IPS-20b (cell line): Measurements from ENCODE around the gene HTR3A.

ENCODE experiments used
- H3K27ac ChIP-seq: one replicate; pipeline ENCODE4 v1.5.1; 2013; ENCODE audit warnings: low read length
- H3K27me3 ChIP-seq: 2 replicates; pipeline ENCODE4 v1.6.1; 2013; ENCODE audit warnings: mild to moderate bottlenecking, low read length, inconsistent platforms; ENCODE audit not compliant: insufficient read depth
- H3K36me3 ChIP-seq: 2 replicates; pipeline ENCODE4 v1.6.1; 2013; ENCODE audit warnings: low read depth, mild to moderate bottlenecking, inconsistent platforms, low read length, moderate library complexity; ENCODE audit not compliant: insufficient read depth
- H3K4me1 ChIP-seq: 2 replicates; pipeline ENCODE4 v1.6.1; 2013; ENCODE audit warnings: mild to moderate bottlenecking, control low read depth, inconsistent platforms, low read length, moderate library complexity; ENCODE audit not compliant: insufficient read depth
- H3K4me3 ChIP-seq: 2 replicates; pipeline ENCODE4 v1.5.1; 2013; ENCODE audit warnings: mild to moderate bottlenecking, low read length, inconsistent platforms
- H3K9ac ChIP-seq: 2 replicates; pipeline ENCODE4 v1.6.1; 2013; ENCODE audit warnings: low read depth, mild to moderate bottlenecking, inconsistent platforms, low read length, moderate library complexity
- H3K9me3 ChIP-seq: 2 replicates; pipeline ENCODE4 v1.6.1; 2013; ENCODE audit warnings: mild to moderate bottlenecking, low read depth, low read length, inconsistent platforms; ENCODE audit not compliant: insufficient read depth

The HTR3A gene

GRCh38 chr11:113982306-113982705 lies 7.4 kb downstream of the HTR3A start:
- Histone ChIP-seq H3K9me3 (no peaks in the 10 kb centered on the region), H3K27me3 (0 out of 2 replicates have a peak, but pooled peaks cover 3% of the 10 kb centered on the region), H3K36me3 (no peaks in the 10 kb centered on the region), H3K4me1 (no peaks in the 10 kb centered on the region), H3K27ac (no peak overlapping the region), H3K4me3 (no peak overlapping the region), H3K9ac (no peak overlapping the region)

DNA sequence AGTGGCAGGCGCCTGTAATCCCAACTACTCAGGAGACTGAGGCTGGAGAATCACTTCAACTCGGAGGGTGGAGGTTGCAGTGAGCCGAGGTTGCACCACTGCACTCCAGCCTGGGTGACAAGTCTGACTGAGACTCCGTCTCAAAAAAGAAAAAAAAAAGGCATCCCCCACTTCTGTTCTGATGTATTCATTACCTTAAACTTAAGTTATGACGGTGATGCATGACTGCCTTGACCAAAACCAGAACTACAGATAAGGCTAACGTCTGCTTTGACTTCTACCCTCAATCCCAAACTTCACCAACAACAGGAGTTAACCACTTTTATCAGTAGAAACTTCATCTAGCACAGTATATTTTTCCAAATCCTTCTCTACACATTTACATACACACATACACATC lies 9.9 kb downstream of the HTR3A start:
- Histone ChIP-seq H3K36me3 (no peaks in the 10 kb centered on the region), H3K9ac (no peak overlapping the region), H3K4me3 (no peak overlapping the region), H3K4me1 (no peaks in the 10 kb centered on the region), H3K9me3 (no peaks in the 10 kb centered on the region), H3K27me3 (no peaks in the 10 kb centered on the region), H3K27ac (no peak overlapping the region)

DNA sequence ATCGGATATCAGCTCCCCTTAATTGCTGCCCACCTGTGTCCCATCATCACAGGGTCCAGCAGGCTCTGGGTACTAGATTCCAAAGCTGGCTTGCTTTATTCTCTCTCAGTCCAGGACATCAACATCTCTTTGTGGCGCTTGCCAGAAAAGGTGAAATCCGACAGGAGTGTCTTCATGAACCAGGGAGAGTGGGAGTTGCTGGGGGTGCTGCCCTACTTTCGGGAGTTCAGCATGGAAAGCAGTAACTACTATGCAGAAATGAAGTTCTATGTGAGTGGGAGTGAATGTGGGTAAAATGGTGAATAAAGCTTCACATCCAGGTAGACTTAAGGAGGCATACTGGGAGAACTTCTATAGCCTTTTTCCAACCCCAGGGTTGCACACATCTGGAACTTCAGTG lies 11.0 kb downstream of the HTR3A start:
- Histone ChIP-seq H3K27me3 (no peaks in the 10 kb centered on the region), H3K9me3 (no peaks in the 10 kb centered on the region), H3K4me1 (no peaks in the 10 kb centered on the region), H3K9ac (no peak overlapping the region), H3K4me3 (no peak overlapping the region), H3K27ac (no peak overlapping the region), H3K36me3 (no peaks in the 10 kb centered on the region)

- no peaks in the 10 kb centered on the region for H3K4me1 ChIP-seq
- no peak overlapping the region for H3K9ac ChIP-seq
- no peaks in the 10 kb centered on the region for H3K9me3 ChIP-seq
- H3K4me3 ChIP-seq: no peak overlapping the region
- no peaks in the 10 kb centered on the region for H3K36me3 ChIP-seq
- H3K27me3 ChIP-seq: no peaks in the 10 kb centered on the region
- H3K27ac ChIP-seq: no peak overlapping the region
Observed at GRCh38 chr11:113986351-113987140, 11.6 kb downstream of the HTR3A start.

DNA sequence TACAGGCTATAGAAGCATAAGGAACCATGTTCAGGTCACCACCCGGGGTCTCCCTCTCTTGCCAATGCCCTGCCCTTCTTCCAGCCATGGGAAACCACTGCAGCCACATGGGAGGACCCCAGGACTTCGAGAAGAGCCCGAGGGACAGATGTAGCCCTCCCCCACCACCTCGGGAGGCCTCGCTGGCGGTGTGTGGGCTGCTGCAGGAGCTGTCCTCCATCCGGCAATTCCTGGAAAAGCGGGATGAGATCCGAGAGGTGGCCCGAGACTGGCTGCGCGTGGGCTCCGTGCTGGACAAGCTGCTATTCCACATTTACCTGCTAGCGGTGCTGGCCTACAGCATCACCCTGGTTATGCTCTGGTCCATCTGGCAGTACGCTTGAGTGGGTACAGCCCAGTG lies 14.5 kb downstream of the HTR3A start:
- H3K36me3 ChIP-seq: no peaks in the 10 kb centered on the region
- no peak overlapping the region for H3K4me3 ChIP-seq
- no peak overlapping the region for H3K9ac ChIP-seq
- H3K4me1 ChIP-seq: peaks cover 4% of the 10 kb centered on the region; the same call in 1 of the 2 replicates
- no peaks in the 10 kb centered on the region for H3K27me3 ChIP-seq
- H3K27ac ChIP-seq: no peak overlapping the region
- no peaks in the 10 kb centered on the region for H3K9me3 ChIP-seq

DNA sequence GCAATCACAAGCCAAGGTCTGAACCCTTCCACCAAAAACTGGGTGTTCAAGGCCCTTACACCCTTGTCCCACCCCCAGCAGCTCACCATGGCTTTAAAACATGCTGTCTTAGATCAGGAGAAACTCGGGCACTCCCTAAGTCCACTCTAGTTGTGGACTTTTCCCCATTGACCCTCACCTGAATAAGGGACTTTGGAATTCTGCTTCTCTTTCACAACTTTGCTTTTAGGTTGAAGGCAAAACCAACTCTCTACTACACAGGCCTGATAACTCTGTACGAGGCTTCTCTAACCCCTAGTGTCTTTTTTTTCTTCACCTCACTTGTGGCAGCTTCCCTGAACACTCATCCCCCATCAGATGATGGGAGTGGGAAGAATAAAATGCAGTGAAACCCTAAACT lies 15.0 kb downstream of the HTR3A start:
- H3K27me3 ChIP-seq: no peaks in the 10 kb centered on the region
- no peaks in the 10 kb centered on the region for H3K36me3 ChIP-seq
- H3K9ac ChIP-seq: no peak overlapping the region
- no peak overlapping the region for H3K4me3 ChIP-seq
- peaks cover 4% of the 10 kb centered on the region; the same call in 1 of the 2 replicates for H3K4me1 ChIP-seq
- H3K9me3 ChIP-seq: no peaks in the 10 kb centered on the region
- H3K27ac ChIP-seq: no peak overlapping the region

DNA sequence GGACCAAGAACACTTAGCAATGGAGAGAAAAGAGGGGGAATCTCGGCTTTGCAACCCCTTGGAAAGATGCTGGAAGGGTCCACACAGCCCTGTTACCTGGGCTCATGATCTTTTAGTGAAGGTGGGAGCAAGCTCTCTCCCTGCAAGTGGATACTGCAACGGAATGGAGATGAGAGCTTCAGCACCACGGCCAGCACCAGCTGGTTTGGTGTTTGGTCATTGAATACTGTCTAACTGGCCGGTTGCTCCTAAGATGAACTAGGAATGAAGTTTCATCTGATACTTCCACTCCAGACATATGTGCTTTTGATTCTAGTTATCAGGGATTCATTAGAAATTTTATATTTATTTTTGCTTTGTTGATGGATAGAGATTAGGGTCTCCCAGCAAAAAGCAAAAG lies 16.3 kb downstream of the HTR3A start:
- Histone ChIP-seq H3K27me3 (no peaks in the 10 kb centered on the region), H3K27ac (no peak overlapping the region), H3K4me1 (peaks cover 4% of the 10 kb centered on the region; the same call in 1 of the 2 replicates), H3K36me3 (no peaks in the 10 kb centered on the region), H3K4me3 (no peak overlapping the region), H3K9ac (no peak overlapping the region), H3K9me3 (no peaks in the 10 kb centered on the region)

- Histone ChIP-seq H3K4me3 (no peak overlapping the region), H3K27ac (no peak overlapping the region), H3K27me3 (no peaks in the 10 kb centered on the region), H3K4me1 (peaks cover 4% of the 10 kb centered on the region; the same call in 1 of the 2 replicates), H3K36me3 (no peaks in the 10 kb centered on the region), H3K9ac (no peak overlapping the region), H3K9me3 (no peaks in the 10 kb centered on the region)
Observed at GRCh38 chr11:113991718-113992458, 17.0 kb downstream of the HTR3A start.

DNA sequence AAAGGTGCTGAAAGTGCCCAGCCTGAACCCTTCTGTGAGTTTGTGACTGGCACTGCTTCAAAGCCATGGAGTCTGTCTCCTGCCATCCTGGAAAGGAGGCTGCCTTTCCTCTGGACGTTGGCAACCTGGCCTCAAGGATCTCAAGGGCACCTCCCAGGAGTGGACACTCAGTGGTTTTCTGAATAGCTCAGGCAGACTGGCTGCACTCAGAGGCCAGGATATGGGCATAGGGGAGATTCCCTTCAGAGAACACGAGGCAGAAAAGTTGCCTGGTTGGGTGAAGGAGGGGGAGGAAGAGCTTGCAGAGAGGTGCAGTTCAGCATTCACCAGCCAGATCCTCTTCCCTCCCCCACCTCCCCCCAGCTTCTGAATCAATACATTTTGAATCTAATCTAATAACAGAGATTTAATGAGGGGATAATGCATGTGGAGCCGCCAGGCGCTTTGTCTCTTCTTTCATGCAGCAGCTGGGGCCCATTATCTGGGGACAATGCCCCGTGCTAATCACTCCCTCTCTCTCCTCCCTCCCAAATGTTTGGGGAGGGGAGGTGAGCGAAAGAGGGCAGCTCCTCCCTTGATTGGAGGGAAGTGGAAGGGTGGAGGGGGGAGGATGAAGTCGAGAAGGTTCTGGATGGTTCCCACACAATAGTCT lies 17.7 kb downstream of the HTR3A start:
- no peaks in the 10 kb centered on the region for H3K27me3 ChIP-seq
- H3K9ac ChIP-seq: no peak overlapping the region
- no peak overlapping the region; the same call in 1 of the 2 replicates for H3K4me3 ChIP-seq
- no peaks in the 10 kb centered on the region for H3K36me3 ChIP-seq
- peaks cover 4% of the 10 kb centered on the region; the same call in 1 of the 2 replicates for H3K4me1 ChIP-seq
- no peaks in the 10 kb centered on the region for H3K9me3 ChIP-seq
- no peak overlapping the region for H3K27ac ChIP-seq

DNA sequence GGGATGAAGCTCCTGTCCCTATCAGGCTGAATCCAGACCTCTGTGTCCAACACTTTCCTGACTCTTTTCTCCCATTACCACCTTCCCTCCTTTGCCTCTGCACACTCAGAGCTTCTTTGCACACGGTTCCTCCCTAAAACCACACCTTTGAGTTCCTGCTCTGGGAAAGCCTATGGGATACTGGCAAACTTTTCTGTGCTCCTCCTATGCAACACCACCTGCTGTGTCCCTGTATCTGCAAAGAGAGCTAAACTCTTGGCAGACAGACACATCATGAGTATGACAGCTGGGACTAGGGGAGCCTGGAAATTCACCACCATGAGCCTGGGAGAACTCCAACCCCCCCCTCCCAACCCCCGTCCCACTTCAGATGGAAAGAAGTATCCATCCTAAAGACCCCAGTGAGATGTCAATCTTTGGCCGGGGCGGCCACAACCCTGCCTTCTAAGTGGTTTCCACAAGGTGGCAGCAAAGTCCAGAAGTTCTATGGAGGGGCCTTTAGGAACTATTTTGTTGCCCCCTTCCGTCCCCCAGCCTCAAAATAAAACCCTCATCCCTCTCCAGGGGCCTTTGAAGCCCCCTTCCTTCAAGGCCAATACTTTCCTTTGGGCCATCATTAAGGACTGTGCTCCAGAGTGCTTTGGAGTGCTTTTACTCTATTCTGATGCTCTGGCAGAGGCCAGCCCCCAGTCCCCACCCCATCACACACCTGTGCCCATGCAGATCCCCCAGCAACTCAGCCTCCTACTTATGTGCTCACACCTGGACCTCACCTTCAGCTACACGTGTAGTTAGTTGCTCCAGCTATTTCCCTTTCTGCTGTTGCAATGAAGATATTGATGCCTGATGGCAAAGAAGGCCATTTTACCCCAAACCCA lies 19.4 kb downstream of the HTR3A start:
- Histone ChIP-seq H3K27ac (no peak overlapping the region), H3K36me3 (no peaks in the 10 kb centered on the region), H3K9ac (no peak overlapping the region), H3K4me1 (peaks cover 4% of the 10 kb centered on the region; the same call in 1 of the 2 replicates), H3K4me3 (no peak overlapping the region), H3K9me3 (no peaks in the 10 kb centered on the region), H3K27me3 (no peaks in the 10 kb centered on the region)

DNA sequence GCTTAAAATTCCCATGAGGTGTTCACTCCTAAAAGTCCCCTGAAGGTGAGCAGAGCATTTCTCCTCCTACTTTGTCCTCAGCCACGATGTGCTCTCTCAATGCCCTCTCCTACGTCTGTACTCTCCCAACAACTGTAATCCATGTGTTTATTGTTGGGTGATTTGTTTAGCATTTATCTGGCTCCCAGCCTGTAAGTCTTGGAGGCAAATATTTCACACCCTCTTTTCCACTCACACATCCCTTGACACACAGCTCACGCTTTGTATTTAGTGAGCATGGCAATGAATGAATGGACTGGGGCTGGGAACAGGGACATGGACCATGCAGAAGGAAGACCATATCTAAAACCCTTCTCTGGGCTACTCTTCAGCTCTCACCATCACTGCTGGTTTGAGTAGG lies 22.6 kb downstream of the HTR3A start:
- H3K27ac ChIP-seq: no peak overlapping the region
- H3K4me1 ChIP-seq: no peaks in the 10 kb centered on the region; the same call in 1 of the 2 replicates
- no peak overlapping the region for H3K9ac ChIP-seq
- H3K4me3 ChIP-seq: no peak overlapping the region
- no peaks in the 10 kb centered on the region for H3K36me3 ChIP-seq
- no peaks in the 10 kb centered on the region for H3K9me3 ChIP-seq
- H3K27me3 ChIP-seq: no peaks in the 10 kb centered on the region
